BLaER1 (cell line): Measurements from ENCODE around the gene LSM14A.
A peak's percentile ranks its signal among the peaks of the same experiment; 100 is the strongest.
"Not testable (repeated sequence)": the region's sequence is repeated elsewhere in the genome, so short reads cannot be mapped to it uniquely, and the experiment has no call there.

ENCODE experiments used
- H3K27ac ChIP-seq: shearing (Covaris generic); formaldehyde crosslinking; 2 replicates; pipeline ENCODE4 v1.8.1; 2022
- H3K27me3 ChIP-seq: shearing (Covaris generic); formaldehyde crosslinking; 2 replicates; pipeline ENCODE4 v1.8.1; 2022
- H3K36me3 ChIP-seq: shearing (Covaris generic); formaldehyde crosslinking; 2 replicates; pipeline ENCODE4 v1.8.1; 2022
- H3K4me1 ChIP-seq: shearing (Covaris generic); formaldehyde crosslinking; 2 replicates; pipeline ENCODE4 v1.8.1; 2022
- H3K4me2 ChIP-seq: shearing (Covaris generic); formaldehyde crosslinking; 2 replicates; pipeline ENCODE4 v1.8.1; 2022
- H3K4me3 ChIP-seq: shearing (Covaris generic); formaldehyde crosslinking; 2 replicates; pipeline ENCODE4 v1.8.1; 2022
- H3K9ac ChIP-seq: shearing (Covaris generic); formaldehyde crosslinking; 2 replicates; pipeline ENCODE4 v1.8.1; 2022
- H3K9me3 ChIP-seq: shearing (Covaris generic); formaldehyde crosslinking; 2 replicates; pipeline ENCODE4 v1.8.1; 2022
- H4K20me1 ChIP-seq: shearing (Covaris generic); formaldehyde crosslinking; 2 replicates; pipeline ENCODE4 v1.8.1; 2022
- Cebpa-rat ChIP-seq: shearing (Covaris generic); IDR thresholded peaks from 2 replicates; pipeline ENCODE4 v1.8.1; 2022

LSM14A gene

GRCh38 chr19:34155686-34156085, 16.6 kb upstream of the LSM14A start:
- Histone ChIP-seq H3K4me3 (no peak overlapping the region), H3K27ac (no peak overlapping the region), H3K27me3 (no peaks in the 10 kb centered on the region), H4K20me1 (no peaks in the 10 kb centered on the region), H3K36me3 (no peaks in the 10 kb centered on the region), H3K9ac (no peak overlapping the region), H3K9me3 (no peaks in the 10 kb centered on the region), H3K4me1 (peaks cover 6% of the 10 kb centered on the region), H3K4me2 (no peak overlapping the region)
- no peak for TF ChIP-seq Cebpa-rat

- not testable (repeated sequence) for H3K4me1 ChIP-seq, H4K20me1 ChIP-seq, H3K27me3 ChIP-seq, H3K9me3 ChIP-seq, H3K4me3 ChIP-seq, H3K36me3 ChIP-seq, H3K27ac ChIP-seq, H3K9ac ChIP-seq
- H3K4me2 ChIP-seq = peak overlapping the region; percentile 22; the same call in 1 of the 2 replicates
Measured at GRCh38 chr19:34158966-34159365, 13.3 kb upstream of the LSM14A start.

GRCh38 chr19:34159541-34159940, 12.8 kb upstream of the LSM14A start:
- H3K4me3 ChIP-seq, H3K27me3 ChIP-seq, H3K36me3 ChIP-seq, H3K4me1 ChIP-seq, H3K9ac ChIP-seq, H3K9me3 ChIP-seq, H3K4me2 ChIP-seq, H3K27ac ChIP-seq, H4K20me1 ChIP-seq: not testable (repeated sequence)

DNA sequence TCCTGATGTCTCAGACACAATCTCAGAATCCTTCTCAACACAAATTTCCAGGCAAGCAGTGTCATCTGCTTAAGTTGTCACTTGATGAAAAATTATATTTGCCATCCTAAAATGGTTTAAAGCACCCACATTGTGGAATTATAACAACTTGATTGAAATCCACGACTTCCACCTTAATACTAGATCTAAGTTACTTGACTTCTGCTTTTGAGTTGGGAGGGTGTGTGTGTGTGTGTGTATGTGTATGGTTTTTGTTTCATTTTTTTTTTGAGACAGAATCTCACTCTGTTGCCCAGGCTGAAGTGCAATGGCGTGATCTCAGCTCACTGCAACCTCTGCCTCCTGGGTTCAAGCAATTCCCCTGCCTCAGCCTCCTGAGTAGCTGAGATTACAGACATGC, 10.4 kb upstream of the LSM14A start:
- not testable (repeated sequence) for H3K9me3 ChIP-seq, H3K4me3 ChIP-seq, H3K4me2 ChIP-seq, H3K36me3 ChIP-seq, H3K27ac ChIP-seq, H4K20me1 ChIP-seq, H3K27me3 ChIP-seq, H3K4me1 ChIP-seq, H3K9ac ChIP-seq

- no peaks in the 10 kb centered on the region for H4K20me1 ChIP-seq
- H3K9ac ChIP-seq = no peak overlapping the region
- TF ChIP-seq Cebpa-rat = no peak
- H3K4me2 ChIP-seq = no peak overlapping the region
- no peaks in the 10 kb centered on the region for H3K9me3 ChIP-seq
- H3K4me3 ChIP-seq = no peak overlapping the region
- no peaks in the 10 kb centered on the region for H3K36me3 ChIP-seq
- no peaks in the 10 kb centered on the region for H3K27me3 ChIP-seq
- H3K4me1 ChIP-seq = peaks cover 3% of the 10 kb centered on the region
- H3K27ac ChIP-seq = no peak overlapping the region
Measured at GRCh38 chr19:34165295-34165738, 7.0 kb upstream of the LSM14A start.

- not testable (repeated sequence) for H3K27ac ChIP-seq, H3K9me3 ChIP-seq
- peaks cover 27% of the 10 kb centered on the region for H3K4me1 ChIP-seq
Measured at GRCh38 chr19:34169475-34170199, 2.7 kb upstream of the LSM14A start.

GRCh38 chr19:34171539-34171876, 796 bp upstream of the LSM14A start:
- H3K9ac ChIP-seq = peak overlapping the region; percentile 100
- no peaks in the 10 kb centered on the region for H3K27me3 ChIP-seq
- H3K4me3 ChIP-seq = peak overlapping the region; percentile 99
- H4K20me1 ChIP-seq = peaks cover 37% of the 10 kb centered on the region
- no peak for TF ChIP-seq Cebpa-rat
- peak overlapping the region; percentile 100 for H3K27ac ChIP-seq
- H3K36me3 ChIP-seq = peaks cover 7% of the 10 kb centered on the region; the same call in 1 of the 2 replicates
- no peaks in the 10 kb centered on the region for H3K9me3 ChIP-seq
- H3K4me2 ChIP-seq = peak overlapping the region; percentile 93
- H3K4me1 ChIP-seq = peaks cover 46% of the 10 kb centered on the region

More at GRCh38 chr19:34169475-34170199, 2.7 kb upstream of the LSM14A start:
- not testable (repeated sequence) for H3K36me3 ChIP-seq, H3K9ac ChIP-seq, H3K4me2 ChIP-seq, H3K4me3 ChIP-seq, H3K27me3 ChIP-seq
- peaks cover 18% of the 10 kb centered on the region for H4K20me1 ChIP-seq

GRCh38 chr19:34172661-34173192, 423 bp downstream of the LSM14A start:
- peak overlapping the region; percentile 93 for H3K4me2 ChIP-seq
- peak overlapping the region; percentile 99 for H3K4me3 ChIP-seq
- no peaks in the 10 kb centered on the region for H3K9me3 ChIP-seq
- H4K20me1 ChIP-seq = peaks cover 49% of the 10 kb centered on the region
- H3K4me1 ChIP-seq = peaks cover 56% of the 10 kb centered on the region
- peak overlapping the region; percentile 100 for H3K9ac ChIP-seq
- H3K36me3 ChIP-seq = peaks cover 13% of the 10 kb centered on the region
- TF ChIP-seq Cebpa-rat = no peak
- H3K27me3 ChIP-seq = no peaks in the 10 kb centered on the region
- peak overlapping the region; percentile 100 for H3K27ac ChIP-seq

- peak overlapping the region; percentile 99 for H3K4me3 ChIP-seq
- peak; percentile 71 for TF ChIP-seq Cebpa-rat
- H3K27me3 ChIP-seq = no peaks in the 10 kb centered on the region
- peaks cover 55% of the 10 kb centered on the region for H4K20me1 ChIP-seq
- peak overlapping the region; percentile 93 for H3K4me2 ChIP-seq
- H3K27ac ChIP-seq = peak overlapping the region; percentile 100
- peaks cover 62% of the 10 kb centered on the region for H3K4me1 ChIP-seq
- peak overlapping the region; percentile 100 for H3K9ac ChIP-seq
- H3K9me3 ChIP-seq = no peaks in the 10 kb centered on the region
- peaks cover 19% of the 10 kb centered on the region for H3K36me3 ChIP-seq
Measured at GRCh38 chr19:34173193-34173956, 1.1 kb downstream of the LSM14A start.

GRCh38 chr19:34175173-34175572, 2.9 kb downstream of the LSM14A start:
- Histone ChIP-seq H3K4me1 (peaks cover 65% of the 10 kb centered on the region), H3K36me3 (peaks cover 29% of the 10 kb centered on the region), H3K9ac (peak overlapping the region; percentile 25; the same call in 1 of the 2 replicates), H3K4me2 (peak overlapping the region; percentile 93), H3K4me3 (peak overlapping the region; percentile 99), H4K20me1 (peaks cover 73% of the 10 kb centered on the region)
- not testable (repeated sequence) for H3K27ac ChIP-seq, H3K9me3 ChIP-seq, H3K27me3 ChIP-seq
